GM18519 (cell line): ENCODE data around the gene LIPC.

Source experiments
- ATAC-seq: cut with Tn5 transposase; IDR thresholded peaks from one replicate; pipeline ENCODE4 v1.9.1; 2021; ENCODE audit warnings: mild to moderate bottlenecking, moderate library complexity; ENCODE audit not compliant: unreplicated experiment, low FRiP score

Gene LIPC

DNA sequence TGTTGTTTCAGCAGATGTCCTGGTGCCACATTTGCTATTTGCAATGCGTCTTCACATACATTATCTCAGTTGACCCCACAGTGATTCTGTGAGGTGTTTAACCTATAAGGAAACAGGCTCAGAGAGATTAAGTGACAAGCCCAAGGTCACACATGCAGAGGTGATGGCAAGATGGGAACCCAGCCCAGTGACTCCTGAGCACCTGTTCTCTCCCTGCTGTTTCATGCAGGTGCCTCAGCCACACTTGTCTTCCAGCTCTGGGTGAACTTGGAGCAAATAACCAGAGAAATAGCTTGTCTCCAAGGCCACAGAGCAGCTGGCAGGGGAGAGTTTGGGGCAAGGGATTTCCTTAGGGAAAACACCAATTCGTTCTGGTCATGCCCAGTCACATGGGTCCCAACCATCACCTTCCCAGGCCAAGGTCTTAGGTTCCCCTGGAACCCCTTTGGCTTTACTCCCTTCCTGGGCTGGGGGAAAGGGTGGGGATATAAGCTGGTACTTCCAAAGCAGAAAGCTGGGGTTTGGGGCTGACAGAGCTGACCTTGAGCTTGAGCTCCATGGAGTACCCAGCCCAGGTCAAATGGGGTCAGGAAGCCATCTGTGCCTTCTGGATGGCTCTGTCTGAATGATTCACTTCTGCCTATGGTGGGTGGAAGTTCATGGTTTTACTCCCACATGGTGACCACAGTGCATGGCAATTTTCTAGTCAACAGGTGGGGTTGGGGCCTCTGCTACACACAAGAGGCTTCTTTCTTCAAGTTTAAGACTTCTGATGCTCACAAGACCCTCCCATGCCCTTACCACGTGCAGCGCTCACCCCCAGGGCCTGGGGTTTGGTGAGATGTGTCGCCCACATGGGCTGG, 22.4 kb downstream of the LIPC start:
- no peak for ATAC-seq

DNA sequence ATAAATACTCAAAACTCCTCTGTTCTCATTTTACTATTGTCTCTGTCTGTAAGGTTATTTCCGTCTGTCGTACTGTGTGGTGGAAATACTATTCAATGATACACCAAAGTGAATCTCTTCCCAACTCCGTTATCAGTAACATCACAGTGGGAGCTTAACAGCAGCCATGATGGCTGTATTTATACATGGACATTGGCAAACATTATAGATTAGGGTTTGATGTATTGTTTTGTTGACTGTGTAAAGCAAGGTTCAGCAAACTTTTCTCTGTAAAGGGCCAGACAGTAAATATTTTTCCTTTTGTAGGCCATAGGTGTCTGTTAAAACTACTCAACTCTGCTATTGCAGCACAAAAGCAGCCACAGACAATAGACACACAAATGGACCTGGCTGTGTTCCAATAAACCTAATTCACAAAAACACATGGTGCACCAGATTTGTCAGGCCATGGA, 23.2 kb downstream of the LIPC start:
- ATAC-seq: no peak

DNA sequence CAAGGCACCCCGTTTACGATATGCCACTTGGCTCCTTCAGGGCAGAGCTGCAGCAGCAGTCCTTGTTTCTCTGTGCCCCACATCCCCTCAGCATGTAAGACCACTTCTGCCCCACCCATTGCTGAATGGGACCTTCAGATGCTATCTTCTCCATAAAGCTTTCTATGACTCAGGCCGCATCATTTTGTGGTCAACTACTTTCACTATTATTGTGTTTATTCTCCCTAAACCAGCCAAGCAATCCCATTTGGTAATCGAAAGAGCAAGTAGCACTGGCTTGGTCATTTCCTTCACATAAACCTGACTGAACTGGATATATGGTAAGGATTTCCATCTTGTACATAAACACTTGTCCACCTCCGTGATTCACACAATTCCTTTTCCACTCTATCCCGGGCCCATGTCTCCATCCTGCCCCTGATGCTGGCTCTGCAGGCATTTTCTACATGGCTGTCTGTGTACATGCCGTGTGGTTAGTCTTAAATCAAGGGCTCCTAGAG, 25.7 kb downstream of the LIPC start:
- peak; percentile 55 for ATAC-seq

GRCh38 chr15:58458076-58458475, 26.3 kb downstream of the LIPC start:
- ATAC-seq: no peak

GRCh38 chr15:58459045-58459444, 27.3 kb downstream of the LIPC start:
- ATAC-seq: no peak

DNA sequence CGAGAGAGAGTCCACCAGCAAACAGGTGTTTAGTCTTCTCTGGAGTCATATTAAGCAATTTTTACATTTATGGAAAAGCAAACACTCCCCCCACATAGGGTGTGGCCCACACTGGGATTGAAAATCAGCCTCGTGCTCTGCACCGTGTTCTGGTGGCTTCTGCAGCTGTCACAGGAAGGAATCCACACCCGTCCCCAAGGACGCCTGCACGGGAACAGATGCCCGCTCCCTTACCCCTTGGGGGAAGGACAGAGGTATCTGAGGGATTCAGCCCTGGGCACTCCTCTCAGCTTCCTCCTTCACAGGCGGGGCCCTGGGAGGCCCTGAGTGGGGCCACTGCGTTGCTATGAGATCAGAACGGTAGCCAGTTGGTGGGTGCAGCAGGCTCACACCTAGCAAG, 27.8 kb downstream of the LIPC start:
- no peak for ATAC-seq

- no peak for ATAC-seq
Observed at GRCh38 chr15:58460116-58460790, 28.5 kb downstream of the LIPC start.

DNA sequence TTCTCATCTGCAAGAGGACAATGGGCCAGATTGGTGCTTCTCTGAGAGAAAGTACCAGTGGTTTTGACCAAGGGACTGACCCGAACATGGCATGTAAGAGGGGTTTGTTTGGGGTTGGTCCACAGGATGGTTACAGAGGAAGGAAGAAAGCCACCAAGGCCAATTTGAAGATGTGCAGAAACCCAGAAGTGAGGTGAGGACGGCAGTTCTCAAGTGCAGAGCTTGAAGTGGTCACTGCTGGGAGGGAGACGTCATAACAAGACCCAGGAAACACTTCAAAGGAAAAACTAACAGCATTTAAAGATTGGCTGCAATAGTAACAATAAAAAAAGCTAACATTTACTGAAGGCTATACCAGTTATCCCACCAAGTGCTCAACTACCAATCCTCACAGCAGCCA, 29.1 kb downstream of the LIPC start:
- no peak for ATAC-seq

DNA sequence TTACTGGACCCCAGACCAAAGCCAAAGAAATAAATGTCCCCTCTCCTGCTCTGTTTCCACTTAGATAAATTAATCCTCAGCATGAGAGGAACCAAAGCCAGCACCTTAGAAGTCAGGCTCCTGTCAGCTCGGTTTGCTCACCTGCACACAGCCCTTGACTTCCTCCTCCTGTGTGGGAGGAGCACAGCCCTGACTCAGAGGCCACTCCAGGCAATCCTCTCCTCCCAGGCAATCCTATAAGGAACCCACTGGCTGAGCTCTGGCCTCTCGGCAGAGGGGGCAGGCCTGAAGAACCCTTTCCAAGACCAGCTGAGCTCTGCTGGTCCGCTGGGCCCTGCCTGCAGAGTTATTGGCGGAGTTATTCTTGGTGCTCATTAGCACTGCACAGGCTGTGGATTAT, 30.8 kb downstream of the LIPC start:
- no peak for ATAC-seq

GRCh38 chr15:58462973-58463663, 31.3 kb downstream of the LIPC start:
- ATAC-seq: no peak

- no peak for ATAC-seq
Observed at GRCh38 chr15:58463815-58464650, 32.2 kb downstream of the LIPC start.

GRCh38 chr15:58465070-58465469, 33.3 kb downstream of the LIPC start:
- no peak for ATAC-seq

DNA sequence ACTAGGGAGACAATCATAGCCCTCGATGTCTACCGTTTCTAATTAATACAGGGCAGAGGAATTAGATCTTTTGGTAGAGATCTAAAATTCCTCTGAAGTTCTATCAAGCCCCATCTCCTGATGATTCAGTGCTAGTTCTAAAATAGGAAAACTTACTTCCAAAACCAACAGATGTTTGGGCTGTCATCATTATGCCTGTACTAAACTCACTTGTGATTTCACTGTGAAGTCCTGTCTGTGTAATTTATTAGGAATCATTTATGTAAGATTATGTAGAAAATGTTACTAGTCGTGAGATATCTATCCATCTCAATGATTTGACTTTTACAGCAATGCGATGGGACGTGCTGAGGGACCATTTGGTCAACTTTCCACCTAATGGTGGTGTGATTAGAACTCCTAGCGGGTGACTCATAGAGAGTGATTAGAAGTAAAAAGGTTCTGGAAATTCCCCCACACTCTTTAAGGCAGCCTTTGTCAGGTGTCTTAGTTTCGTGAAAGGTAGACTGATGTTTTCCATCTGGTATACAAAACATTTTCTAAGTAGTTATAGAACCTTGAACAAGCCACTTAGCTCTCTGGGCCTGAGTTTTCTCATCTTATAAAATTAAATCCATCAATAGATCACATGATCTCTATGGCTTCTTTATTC, 34.2 kb downstream of the LIPC start:
- ATAC-seq: no peak

GRCh38 chr15:58466566-58466965, 34.8 kb downstream of the LIPC start:
- no peak for ATAC-seq

DNA sequence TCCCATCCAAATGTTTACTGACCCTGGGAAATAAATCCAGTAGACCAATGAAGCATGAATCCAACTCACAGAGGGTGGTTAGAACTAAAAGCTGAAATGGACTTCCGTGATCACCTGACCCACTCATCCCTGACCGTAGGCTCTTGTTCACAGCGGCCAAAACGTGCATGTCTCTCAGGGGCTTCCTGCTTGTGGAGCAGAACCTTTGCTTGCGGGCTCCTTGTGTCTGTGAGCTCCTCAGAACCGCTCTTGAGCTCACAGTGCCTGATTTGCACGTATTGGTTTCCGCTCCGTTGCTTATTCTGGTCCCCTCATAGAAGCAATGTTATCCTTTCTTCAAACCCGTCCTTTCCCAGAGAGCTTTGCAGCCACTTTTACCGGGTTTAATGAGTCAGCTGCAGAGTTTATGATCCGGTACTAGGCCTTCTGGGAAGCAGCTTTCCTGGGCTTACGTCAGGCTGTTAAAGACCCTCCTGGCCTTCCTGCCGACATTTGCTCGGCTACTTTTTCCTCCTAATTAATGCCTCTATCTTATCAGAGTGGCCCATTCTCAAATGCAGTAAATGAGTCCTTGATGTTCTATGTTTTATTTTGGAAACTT, 35.4 kb downstream of the LIPC start:
- no peak for ATAC-seq

DNA sequence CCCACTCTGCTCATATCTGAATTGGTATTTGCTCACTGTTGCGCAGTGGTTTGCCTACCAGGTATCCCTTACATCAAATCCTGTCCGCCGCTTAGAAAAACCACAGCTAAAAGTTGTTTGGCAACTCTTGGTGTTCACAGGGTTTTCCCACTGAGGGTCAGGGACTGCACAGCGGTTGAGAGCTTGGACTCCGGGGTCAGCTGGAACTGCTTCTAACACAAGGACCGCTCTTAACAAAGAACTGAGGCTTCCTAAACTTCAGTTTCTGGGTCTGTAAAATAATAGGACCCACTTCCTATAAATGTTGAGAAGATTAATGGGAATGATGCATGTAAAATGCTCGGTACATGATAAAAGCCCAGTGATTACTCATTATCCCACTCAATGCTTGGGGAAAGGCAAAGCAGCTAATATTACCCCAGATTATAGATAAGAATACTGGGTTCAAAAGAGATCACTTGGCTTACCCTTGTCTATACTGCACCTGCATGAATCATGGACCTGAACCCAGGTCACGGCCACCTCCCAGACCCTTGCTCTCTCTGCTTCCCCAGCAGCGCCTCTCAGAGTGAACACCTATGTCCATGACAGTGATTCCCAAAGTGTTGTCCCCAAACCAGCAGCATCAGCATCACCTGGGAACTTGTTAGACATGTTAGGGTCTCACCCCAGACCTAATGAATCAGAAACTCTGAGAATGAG, 36.1 kb downstream of the LIPC start:
- ATAC-seq: no peak

GRCh38 chr15:58469432-58470353, 37.9 kb downstream of the LIPC start:
- ATAC-seq: no peak

DNA sequence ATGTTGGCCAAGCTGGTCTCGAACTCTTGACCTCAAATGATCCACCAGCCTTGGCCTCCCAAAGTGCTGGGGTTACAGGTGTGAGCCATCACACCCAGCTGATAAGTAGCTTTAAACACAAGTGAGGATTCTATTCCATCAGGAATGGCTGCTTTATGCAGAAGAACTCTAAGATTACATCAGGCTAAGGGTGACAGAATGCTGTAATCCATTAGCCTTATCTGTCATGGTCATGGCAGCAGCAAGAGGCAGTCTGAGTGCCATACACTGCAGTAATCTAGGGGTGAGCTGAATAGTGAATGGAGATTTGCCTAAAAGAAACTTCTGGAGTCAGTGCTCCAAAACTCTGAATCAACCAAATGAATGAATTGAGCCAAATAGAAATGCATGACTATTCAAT, 39.6 kb downstream of the LIPC start:
- no peak for ATAC-seq
